Ovary (tissue), 3 donors: ENCODE data around the gene GART.

ENCODE experiments used
- CTCF ChIP-seq, 3 donors: fragments of 450-650 bp in 2 of 3; fragments of 200-600 bp in 1 of 3; IDR thresholded peaks; one replicate each; pipeline versions ENCODE4 v1.5.1 to v1.8.0; 2016 to 2022; ENCODE audit warnings: antibody characterized with exemption in 3 of 3, mild to moderate bottlenecking in 1 of 3
- POLR2A ChIP-seq: fragments of 450-650 bp; IDR thresholded peaks from one replicate; pipeline ENCODE4 v1.6.1; 2017; ENCODE audit warnings: antibody characterized with exemption, mild to moderate bottlenecking, moderate library complexity
- donor health status: DM: no; HTN: no; CAD: no.

DNA sequence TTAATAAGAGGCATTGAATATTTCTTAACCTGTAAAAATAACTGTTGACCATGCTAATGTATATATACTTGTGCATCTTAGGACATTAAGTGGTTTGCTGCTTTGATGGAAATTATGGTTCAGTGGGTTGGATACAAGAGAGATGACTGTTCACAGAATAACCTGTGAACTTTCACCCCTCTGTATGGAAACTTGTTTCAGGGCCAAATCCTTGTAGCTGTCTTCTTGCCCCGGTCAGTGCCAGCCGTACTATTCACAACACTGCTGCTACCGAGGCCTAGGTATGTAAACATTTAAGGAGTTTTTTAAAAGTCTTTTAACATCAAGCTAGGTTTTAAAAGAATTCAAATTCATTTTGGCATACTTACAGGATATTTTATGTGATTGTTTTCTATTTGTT lies 30.4 kb upstream of the GART start:
- TF ChIP-seq CTCF (IDR thresholded peaks at IDR 0.05) (no peak), POLR2A (no peak)
